EL (cell line): Measurements from ENCODE around the gene SPATA46.
A peak's percentile ranks its signal among the peaks of the same experiment; 100 is the strongest.

Source experiments
- DNase-seq: peaks from one replicate; pipeline ENCODE4 v3.0.0-alpha.2; 2016

Gene SPATA46

GRCh38 chr1:162351246-162351842 lies 25.3 kb downstream of the SPATA46 start:
- DNase-seq = no peak

GRCh38 chr1:162349635-162350330 lies 26.9 kb downstream of the SPATA46 start:
- peak; percentile 89 for DNase-seq

- DNase-seq = no peak
Measured at GRCh38 chr1:162347281-162347680, 29.4 kb downstream of the SPATA46 start.

- no peak for DNase-seq
Measured at GRCh38 chr1:162343470-162343869, 33.2 kb downstream of the SPATA46 start.

GRCh38 chr1:162342452-162342983 lies 34.1 kb downstream of the SPATA46 start:
- no peak for DNase-seq

- no peak for DNase-seq
Measured at GRCh38 chr1:162336621-162337285, 39.9 kb downstream of the SPATA46 start.

GRCh38 chr1:162335126-162335525 lies 41.5 kb downstream of the SPATA46 start:
- no peak for DNase-seq

GRCh38 chr1:162333991-162334390 lies 42.7 kb downstream of the SPATA46 start:
- no peak for DNase-seq

- DNase-seq = no peak
Measured at GRCh38 chr1:162329826-162330225, 46.8 kb downstream of the SPATA46 start.

GRCh38 chr1:162328512-162328911 lies 48.1 kb downstream of the SPATA46 start:
- no peak for DNase-seq

- DNase-seq = no peak
Measured at GRCh38 chr1:162327788-162328165, 48.9 kb downstream of the SPATA46 start.

GRCh38 chr1:162327144-162327787 lies 49.4 kb downstream of the SPATA46 start:
- no peak for DNase-seq

GRCh38 chr1:162326559-162326958 lies 50.1 kb downstream of the SPATA46 start:
- DNase-seq = no peak

GRCh38 chr1:162324396-162324795 lies 52.3 kb downstream of the SPATA46 start:
- DNase-seq = no peak
